Body of pancreas (tissue), 4 donors: ENCODE results near the gene ISLR2. TPM values are rescaled to one million over a fixed set of nuclear protein-coding genes. Genes with fewer than 3 reads are reported as not detected.

Experiments used
- ATAC-seq: fragments of 150-250 bp; one replicate; pipeline ENCODE4 v1.9.1; 2016
- DNase-seq, 4 donors: peaks; one replicate each; pipeline ENCODE4 v3.0.0-alpha.2; 2019
- H3K27ac ChIP-seq, 4 donors: fragments of 200-600 bp; sonication (generic); 1 replicate in 3 of 4; 2 replicates in 1 of 4; pipeline versions ENCODE4 v1.5.1 to v1.6.1; 2016 to 2019; ENCODE audit warnings: mild to moderate bottlenecking in 1 of 4, mixed read lengths in 1 of 4, moderate library complexity in 1 of 4
- H3K27me3 ChIP-seq, 2 donors: fragments of 200-600 bp; sonication (generic); one replicate each; pipeline ENCODE4 v1.6.0; 2016; ENCODE audit warnings: mild to moderate bottlenecking in 1 of 2
- H3K36me3 ChIP-seq, 2 donors: fragments of 200-600 bp; sonication (generic); replicated peaks in 1 of 2; 2 replicates each; pipeline ENCODE4 v1.5.1; 2016; ENCODE audit warnings: low read depth in 2 of 2; ENCODE audit not compliant: insufficient read depth in 1 of 2
- H3K4me1 ChIP-seq: fragments of 200-600 bp; sonication (generic); one replicate; pipeline ENCODE4 v1.6.0; 2016
- H3K4me3 ChIP-seq, 2 donors: fragments of 200-600 bp; sonication (generic); 1 replicate in 1 of 2; 2 replicates in 1 of 2; pipeline ENCODE4 v1.5.1; 2016 to 2019
- H3K9me3 ChIP-seq, 3 donors: fragments of 200-600 bp; sonication (generic); 1 replicate in 2 of 3; 2 replicates in 1 of 3; pipeline ENCODE4 v1.5.1; 2016
- POLR2A ChIP-seq, 3 donors: fragments of 450-650 bp; IDR thresholded peaks; one replicate each; pipeline ENCODE4 v1.6.1; 2016; ENCODE audit warnings: antibody characterized with exemption in 3 of 3, mild to moderate bottlenecking in 2 of 3
- WGBS, 2 donors: methylation state at CpG; one replicate each; pipeline ENCODE4 v1.1.5; 2017; 5-methylcytosine and 5-hydroxymethylcytosine counted together
- intact Hi-C: fragments of 100-400 bp; cut with DNase I; formaldehyde crosslinking; loops from one replicate; pipeline ENCODE4 v1.15.1; 2023
- total RNA-seq, 2 donors: library from RNA; depleted of rRNA; stranded (reverse); fragments of >200 nt; gene quantifications; one replicate each; pipeline ENCODE4 v1.1.0, GENCODE V29; 2016
- TF ChIP-seq, protein P1 (sequence below), 7 experiments: fragments of 450-650 bp in 4 of 7; fragments of 200-600 bp in 3 of 7; sonication (generic) in 3 of 7; IDR thresholded peaks; one replicate each; pipeline ENCODE4 v1.5.1; 2016 to 2019; ENCODE audit warnings: antibody characterized with exemption in 7 of 7

Gene ISLR2
- total RNA-seq, 2 donors from 2014 or later = not detected

DNA sequence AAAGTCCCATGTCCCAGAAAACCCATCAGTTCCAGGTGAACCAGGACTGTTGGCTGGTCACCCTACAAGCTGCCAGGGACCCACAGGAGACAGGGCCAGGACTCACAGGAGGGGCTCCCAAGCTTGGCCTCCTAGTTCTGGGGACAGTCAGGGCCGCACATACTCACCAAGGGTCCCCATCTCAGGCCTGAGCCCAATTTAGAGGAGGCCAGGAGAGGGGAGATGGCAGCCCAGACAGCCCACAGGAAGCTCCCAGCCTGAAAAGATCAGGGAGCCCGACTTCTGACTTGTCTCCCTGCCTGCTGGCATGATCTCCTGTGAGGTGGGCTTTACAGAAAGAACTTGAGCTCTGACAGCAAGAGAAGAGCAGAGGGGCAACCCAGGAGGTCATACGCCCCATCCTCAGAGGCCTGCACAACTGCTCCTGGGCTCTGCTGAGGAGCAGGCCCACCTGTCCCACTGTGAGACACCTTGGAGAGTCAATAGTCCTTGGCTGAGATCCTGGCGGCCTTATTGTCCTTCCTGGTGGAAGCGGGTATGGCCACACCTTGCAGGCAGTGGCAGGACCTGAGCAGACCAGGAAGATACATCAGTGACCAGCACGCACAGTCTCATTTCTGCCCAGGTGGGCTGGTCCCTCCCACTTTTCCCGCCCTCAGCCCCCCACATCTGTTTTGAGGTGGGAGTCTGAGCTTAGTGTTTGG is 40.6 kb downstream of the ISLR2 start:
- no peak overlapping the region for H3K27ac ChIP-seq

DNA sequence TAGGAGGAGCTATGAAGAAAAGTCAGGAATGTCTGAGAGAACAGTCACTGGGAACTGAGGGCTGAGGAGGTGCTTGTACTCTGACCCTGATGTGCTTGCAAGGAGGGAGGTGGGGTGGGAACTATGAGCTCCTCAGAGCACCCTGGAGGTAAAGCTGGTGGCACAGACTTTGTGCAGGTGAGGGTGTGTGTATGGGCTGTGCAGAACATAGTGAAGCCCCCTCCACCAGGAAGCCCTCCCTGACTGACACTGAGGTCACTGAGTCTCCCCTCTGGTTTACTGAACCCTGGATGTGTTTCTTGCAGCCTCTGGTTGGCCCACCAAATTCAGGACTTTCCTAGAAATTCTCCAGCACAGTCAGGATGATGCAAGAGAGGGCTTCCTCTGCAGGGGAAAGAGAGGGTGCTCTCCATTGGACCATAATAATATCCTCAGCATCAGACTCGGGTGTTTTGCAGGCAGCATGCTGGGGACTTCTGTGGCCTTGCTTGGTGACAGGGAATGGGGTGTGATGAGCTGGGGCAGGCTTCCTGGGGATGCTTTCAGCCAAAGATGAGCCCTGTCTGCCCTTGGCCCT is 41.7 kb downstream of the ISLR2 start:
- Histone ChIP-seq H3K27me3 (no peaks in the 10 kb centered on the region), H3K4me3 (no peak overlapping the region), H3K36me3 (no peaks in the 10 kb centered on the region), H3K9me3 (no peaks in the 10 kb centered on the region), H3K4me1 (no peaks in the 10 kb centered on the region), H3K27ac (peak overlapping the region in 1 of 4 donors; percentile 5)
- DNase-seq = no peak
- ATAC-seq = no peak
- WGBS, 2 donors = 77 to 90% methylated on average over 1 of the region's 1 CpG
- intact Hi-C loops = no loop called here
- TF ChIP-seq, protein P1, sequence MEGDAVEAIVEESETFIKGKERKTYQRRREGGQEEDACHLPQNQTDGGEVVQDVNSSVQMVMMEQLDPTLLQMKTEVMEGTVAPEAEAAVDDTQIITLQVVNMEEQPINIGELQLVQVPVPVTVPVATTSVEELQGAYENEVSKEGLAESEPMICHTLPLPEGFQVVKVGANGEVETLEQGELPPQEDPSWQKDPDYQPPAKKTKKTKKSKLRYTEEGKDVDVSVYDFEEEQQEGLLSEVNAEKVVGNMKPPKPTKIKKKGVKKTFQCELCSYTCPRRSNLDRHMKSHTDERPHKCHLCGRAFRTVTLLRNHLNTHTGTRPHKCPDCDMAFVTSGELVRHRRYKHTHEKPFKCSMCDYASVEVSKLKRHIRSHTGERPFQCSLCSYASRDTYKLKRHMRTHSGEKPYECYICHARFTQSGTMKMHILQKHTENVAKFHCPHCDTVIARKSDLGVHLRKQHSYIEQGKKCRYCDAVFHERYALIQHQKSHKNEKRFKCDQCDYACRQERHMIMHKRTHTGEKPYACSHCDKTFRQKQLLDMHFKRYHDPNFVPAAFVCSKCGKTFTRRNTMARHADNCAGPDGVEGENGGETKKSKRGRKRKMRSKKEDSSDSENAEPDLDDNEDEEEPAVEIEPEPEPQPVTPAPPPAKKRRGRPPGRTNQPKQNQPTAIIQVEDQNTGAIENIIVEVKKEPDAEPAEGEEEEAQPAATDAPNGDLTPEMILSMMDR (IDR thresholded peaks at IDR 0.05) = no peak
- no peak for TF ChIP-seq POLR2A (IDR thresholded peaks at IDR 0.05)

More for the DNA sequence above, 40.6 kb downstream of the ISLR2 start:
- TF ChIP-seq, protein P1 (IDR thresholded peaks at IDR 0.05) = no peak
- TF ChIP-seq POLR2A (IDR thresholded peaks at IDR 0.05) = no peak
- H3K4me1 ChIP-seq = no peaks in the 10 kb centered on the region
- H3K4me3 ChIP-seq = no peak overlapping the region
- H3K9me3 ChIP-seq = no peaks in the 10 kb centered on the region
- H3K36me3 ChIP-seq = no peaks in the 10 kb centered on the region
- H3K27me3 ChIP-seq = no peaks in the 10 kb centered on the region
- DNase-seq (no peak), ATAC-seq (no peak)
- 78 to 84% methylated on average over 6 to 7 of the region's 7 CpGs for WGBS, 2 donors
- intact Hi-C loops = no loop called here

DNA sequence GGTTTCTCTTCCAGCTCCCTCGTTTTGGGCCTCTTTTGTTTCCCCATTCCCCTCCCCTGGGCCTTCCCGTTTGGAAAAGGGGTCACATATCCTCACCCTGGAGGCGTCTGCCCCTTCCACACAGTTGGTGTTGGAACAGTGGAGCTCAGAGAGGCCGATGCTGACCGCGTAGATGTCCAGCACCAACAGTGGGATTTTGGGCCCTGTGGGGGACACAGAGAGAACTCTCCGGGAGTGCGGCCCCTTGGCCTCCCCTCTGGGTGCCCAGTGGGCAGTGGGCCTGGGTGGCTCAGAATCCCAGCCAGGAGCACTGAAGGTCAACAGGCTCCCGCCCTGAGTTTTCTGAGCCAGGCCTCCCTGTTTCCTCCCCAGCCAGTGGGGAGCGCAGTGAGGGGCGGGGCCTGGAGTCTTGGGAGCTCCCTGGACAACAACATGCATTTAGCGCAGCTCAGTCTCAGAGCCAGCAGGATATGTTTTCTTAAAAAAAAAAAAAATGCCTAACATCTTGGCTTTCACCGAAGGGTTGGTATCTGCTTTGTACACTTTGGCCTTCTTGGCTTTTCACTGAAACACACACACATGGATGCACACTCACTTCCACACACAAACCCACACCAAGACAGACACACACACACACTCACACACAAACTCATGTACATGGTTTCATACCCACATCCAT is 42.5 kb downstream of the ISLR2 start:
- H3K4me3 ChIP-seq = no peak overlapping the region
- 61 to 63% methylated on average over 11 to 13 of the region's 13 CpGs for WGBS, 2 donors
- H3K27ac ChIP-seq = peak overlapping the region in 1 of 4 donors; percentile 5
- no peaks in the 10 kb centered on the region for H3K27me3 ChIP-seq
- H3K9me3 ChIP-seq = no peaks in the 10 kb centered on the region
- intact Hi-C loops = no loop called here
- DNase-seq (peak in 2 of 4 donors; percentile 24 to 26), ATAC-seq (no peak)
- TF ChIP-seq, protein P1 (IDR thresholded peaks at IDR 0.05) = no peak
- TF ChIP-seq POLR2A (IDR thresholded peaks at IDR 0.05) = no peak
- H3K4me1 ChIP-seq = no peaks in the 10 kb centered on the region
- no peaks in the 10 kb centered on the region for H3K36me3 ChIP-seq

DNA sequence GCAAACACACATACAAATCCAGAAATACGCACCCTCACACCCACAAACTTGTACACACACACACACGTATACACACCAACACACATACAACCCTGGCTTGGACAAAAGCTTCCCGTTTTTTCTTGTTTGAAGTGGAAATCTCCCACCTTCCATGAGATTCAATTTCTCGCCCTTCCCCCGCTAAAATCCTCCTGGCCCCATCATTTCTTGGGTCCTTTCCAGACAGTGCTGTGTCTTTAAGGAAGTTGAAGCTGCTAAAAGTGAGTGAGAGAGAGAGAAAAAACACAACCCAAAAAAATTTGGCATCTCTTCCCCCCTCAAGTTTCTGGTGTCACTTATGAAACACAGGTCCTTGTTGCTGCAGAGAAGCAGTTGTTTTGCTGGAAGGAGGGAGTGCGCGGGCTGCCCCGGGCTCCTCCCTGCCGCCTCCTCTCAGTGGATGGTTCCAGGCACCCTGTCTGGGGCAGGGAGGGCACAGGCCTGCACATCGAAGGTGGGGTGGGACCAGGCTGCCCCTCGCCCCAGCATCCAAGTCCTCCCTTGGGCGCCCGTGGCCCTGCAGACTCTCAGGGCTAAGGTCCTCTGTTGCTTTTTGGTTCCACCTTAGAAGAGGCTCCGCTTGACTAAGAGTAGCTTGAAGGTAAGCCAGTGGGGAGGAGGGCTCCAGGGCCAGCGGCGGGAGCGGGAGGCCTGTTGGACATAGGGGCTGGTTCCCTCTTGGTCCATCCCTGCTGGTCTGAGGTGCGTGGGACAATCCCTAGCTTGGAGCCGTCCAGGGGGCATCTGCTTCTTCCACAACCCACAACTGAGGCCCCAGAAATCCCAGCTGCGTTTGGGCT is 43.2 kb downstream of the ISLR2 start, which contains the start of gene ISLR:
Gene ISLR, plus strand, starts transcription at position 331 of the 839 bp plus-strand sequence. CDS start 1,149 bp downstream, outside the sequence.
- no peak within 1 kb of the TSS for H3K4me3 ChIP-seq
- 58 to 60% methylated on average over 18 to 20 of the region's 20 CpGs for WGBS, 2 donors
- ATAC-seq = peak; percentile 20
- no peaks in the 10 kb centered on the region for H3K27me3 ChIP-seq
- peak within 1 kb of the TSS in 1 of 4 donors; percentile 44 for H3K27ac ChIP-seq
- DNase-seq = peak in 2 of 4 donors; percentile 9 to 22
- no peaks in the 10 kb centered on the region for H3K9me3 ChIP-seq
- no peak for TF ChIP-seq POLR2A (IDR thresholded peaks at IDR 0.05)
- TF ChIP-seq, protein P1 (IDR thresholded peaks at IDR 0.05) = no peak
- intact Hi-C loops = no loop called here
- H3K4me1 ChIP-seq = no peaks in the 10 kb centered on the region
- H3K36me3 ChIP-seq = no peaks in the 10 kb centered on the region
